ENCODE results near the gene MAP2K5. TPM values are rescaled to one million over a fixed set of nuclear protein-coding genes. Genes with fewer than 3 reads are reported as not detected.

MAP2K5 gene
- total and polyA plus RNA-seq, 10 of the 15 experiments (the other 5 are each of a cell fraction or from before 2014, with no cell fraction given) = 1.3 to 19.4 (median 9.6) TPM

DNA sequence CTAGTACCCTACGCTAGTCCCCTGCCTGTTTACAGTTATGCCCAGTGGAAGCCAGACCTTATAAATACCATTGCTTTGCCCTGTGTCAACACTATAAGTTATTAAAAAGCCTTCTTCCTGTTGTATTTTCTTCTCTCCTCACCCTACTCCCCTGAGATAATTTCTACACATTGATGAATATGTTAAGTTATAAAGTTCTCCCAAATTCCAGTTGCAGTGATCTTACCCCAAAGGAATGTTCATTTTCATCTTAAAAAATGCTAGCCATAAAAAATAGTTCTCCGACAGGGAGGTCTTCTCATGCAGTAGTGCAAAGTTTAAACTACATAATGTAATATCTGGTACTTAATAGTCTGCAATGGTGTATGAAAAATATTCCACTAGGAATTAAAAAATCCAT is 58.6 kb downstream of the MAP2K5 start:
- TF ChIP-seq SMAD5 (IDR thresholded peaks at IDR 0.05; ENCODE audit: low read depth) (no peak), NFYA (IDR thresholded peaks at IDR 0.05; ENCODE audit: borderline replicate concordance, low read depth, low read length) (no peak), CREM (IDR thresholded peaks at IDR 0.05; ENCODE audit: low read depth) (no peak), ZNF592 (IDR thresholded peaks at IDR 0.05) (no peak), GATAD2B (conservative IDR thresholded peaks at IDR 0.05; ENCODE audit: low read depth) (no peak), POLR2AphosphoS2 (IDR thresholded peaks at IDR 0.05; ENCODE audit: low read depth, low read length) (no peak), MLLT1 (IDR thresholded peaks at IDR 0.05) (no peak), SUPT20H (IDR thresholded peaks at IDR 0.05; ENCODE audit: borderline replicate concordance, control insufficient read depth, low read depth, low read length) (no peak), RB1 (IDR thresholded peaks at IDR 0.05; ENCODE audit: borderline replicate concordance) (no peak), SRF (IDR thresholded peaks at IDR 0.05; ENCODE audit: low read depth in 2 of 2, low read length in 2 of 2) (no peak)
- TF ChIP-seq, protein P1, sequence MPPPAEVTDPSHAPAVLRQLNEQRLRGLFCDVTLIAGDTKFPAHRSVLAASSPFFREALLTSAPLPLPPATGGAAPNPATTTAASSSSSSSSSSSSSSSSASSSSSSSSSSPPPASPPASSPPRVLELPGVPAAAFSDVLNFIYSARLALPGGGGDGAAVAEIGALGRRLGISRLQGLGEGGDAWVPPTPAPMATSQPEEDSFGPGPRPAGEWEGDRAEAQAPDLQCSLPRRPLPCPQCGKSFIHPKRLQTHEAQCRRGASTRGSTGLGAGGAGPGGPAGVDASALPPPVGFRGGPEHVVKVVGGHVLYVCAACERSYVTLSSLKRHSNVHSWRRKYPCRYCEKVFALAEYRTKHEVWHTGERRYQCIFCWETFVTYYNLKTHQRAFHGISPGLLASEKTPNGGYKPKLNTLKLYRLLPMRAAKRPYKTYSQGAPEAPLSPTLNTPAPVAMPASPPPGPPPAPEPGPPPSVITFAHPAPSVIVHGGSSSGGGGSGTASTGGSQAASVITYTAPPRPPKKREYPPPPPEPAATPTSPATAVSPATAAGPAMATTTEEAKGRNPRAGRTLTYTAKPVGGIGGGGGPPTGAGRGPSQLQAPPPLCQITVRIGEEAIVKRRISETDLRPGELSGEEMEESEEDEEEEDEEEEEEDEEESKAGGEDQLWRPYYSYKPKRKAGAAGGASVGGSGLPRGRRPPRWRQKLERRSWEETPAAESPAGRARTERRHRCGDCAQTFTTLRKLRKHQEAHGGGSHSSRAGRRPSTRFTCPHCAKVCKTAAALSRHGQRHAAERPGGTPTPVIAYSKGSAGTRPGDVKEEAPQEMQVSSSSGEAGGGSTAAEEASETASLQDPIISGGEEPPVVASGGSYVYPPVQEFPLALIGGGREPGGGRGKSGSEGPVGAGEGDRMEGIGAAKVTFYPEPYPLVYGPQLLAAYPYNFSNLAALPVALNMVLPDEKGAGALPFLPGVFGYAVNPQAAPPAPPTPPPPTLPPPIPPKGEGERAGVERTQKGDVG (CRISPR knock-in tag; IDR thresholded peaks at IDR 0.05) = no peak
- intact Hi-C loops (cut with micrococcal nuclease; ENCODE audit: unreplicated experiment) = loop anchor here (10.0 kb wide), 1 partner anchor 234 kb away; no protein-coding TSS in a partner anchor
- ChIA-PET RAD21 (ENCODE audit: unreplicated experiment) (no interaction called here), SMC1A (ENCODE audit: uncharacterized antibody, unreplicated experiment) (no interaction called here), CTCF (no interaction called here), POLR2A (no interaction called here)
- no peaks in the 10 kb centered on the region for H4K20me1 ChIP-seq (ENCODE audit: control insufficient read depth, insufficient read depth)
- in situ Hi-C loops (cut with MboI) = no loop called here
- no peak overlapping the region for H3K4me3 ChIP-seq
- no peaks in the 10 kb centered on the region; a peak in 1 of 4 replicates for H3K36me3 ChIP-seq (ENCODE audit: control insufficient read depth in 2 of 2, insufficient read depth in 2 of 2, low read length in 1 of 2)
- WGBS (ENCODE audit: insufficient coverage, insufficient replicate concordance, low lambda C conversion rate, missing lambda C conversion rate) = 97% methylated on average over 2 of the region's 2 CpGs
- ATAC-seq (no peak), FAIRE-seq (no peak), DNase-seq (ENCODE audit: low read depth, low spot score) (no peak)
- BruUV-seq (replicated peaks) = no TSS peak
- H3K9me3 ChIP-seq (replicated peaks; ENCODE audit: control insufficient read depth, insufficient read depth, low read length) = no peaks in the 10 kb centered on the region
- no peak overlapping the region for H3K9ac ChIP-seq (ENCODE audit: control insufficient read depth, insufficient read depth, low read length)
- H3K4me2 ChIP-seq (ENCODE audit: control insufficient read depth, insufficient read depth) = no peak overlapping the region
- H3K79me2 ChIP-seq (ENCODE audit: control insufficient read depth, insufficient read depth, low read length) = no peaks in the 10 kb centered on the region
- no peak overlapping the region for H3K27ac ChIP-seq (ENCODE audit: control insufficient read depth, insufficient read depth)
- no peaks in the 10 kb centered on the region for H3K27me3 ChIP-seq (replicated peaks in 1 of 2; ENCODE audit: control insufficient read depth in 2 of 2, insufficient read depth in 2 of 2, low read length in 1 of 2)
- H2AFZ ChIP-seq (ENCODE audit: control insufficient read depth, low read depth, low read length) = no peak overlapping the region
- no peaks in the 10 kb centered on the region for H3K4me1 ChIP-seq (ENCODE audit: control insufficient read depth, insufficient read depth, low read length)

Data from GM12878 (cell line).